ENCODE measurements around the gene TADA2A.
"Not testable (repeated sequence)": the region's sequence is repeated elsewhere in the genome, so short reads cannot be mapped to it uniquely, and the experiment has no call there.

TADA2A gene

GRCh38 chr17:37490638-37491614, 84.2 kb downstream of the TADA2A start:
- no peak for DNase-seq (ENCODE audit: low read depth in 2 of 2, low spot score in 1 of 2)

GRCh38 chr17:37492167-37492566, 85.5 kb downstream of the TADA2A start:
- no peak for DNase-seq (ENCODE audit: low read depth in 2 of 2, low spot score in 1 of 2)

- no peak for DNase-seq (ENCODE audit: low read depth in 2 of 2, low spot score in 1 of 2)
Measured at GRCh38 chr17:37493249-37494027, 86.8 kb downstream of the TADA2A start.

- DNase-seq (ENCODE audit: low read depth in 2 of 2, low spot score in 1 of 2): no peak
Measured at GRCh38 chr17:37494401-37494831, 87.7 kb downstream of the TADA2A start.

- no peak for DNase-seq (ENCODE audit: low read depth in 2 of 2, low spot score in 1 of 2)
Measured at GRCh38 chr17:37494971-37495370, 88.3 kb downstream of the TADA2A start.

GRCh38 chr17:37500378-37500777, 93.7 kb downstream of the TADA2A start:
- DNase-seq (ENCODE audit: low read depth in 2 of 2, low spot score in 1 of 2): no peak

GRCh38 chr17:37502009-37502936, 95.6 kb downstream of the TADA2A start:
- no peak for DNase-seq (ENCODE audit: low read depth in 2 of 2, low spot score in 1 of 2)

- DNase-seq (ENCODE audit: low read depth in 2 of 2, low spot score in 1 of 2): no peak
Measured at GRCh38 chr17:37503148-37503547, 96.5 kb downstream of the TADA2A start.

GRCh38 chr17:37505333-37505732, 98.6 kb downstream of the TADA2A start:
- DNase-seq (ENCODE audit: low read depth in 2 of 2, low spot score in 1 of 2): no peak

- no peak for DNase-seq (ENCODE audit: low read depth in 2 of 2, low spot score in 1 of 2)
Measured at GRCh38 chr17:37506678-37507077, 100.0 kb downstream of the TADA2A start.

GRCh38 chr17:37507111-37507510, 100.4 kb downstream of the TADA2A start:
- DNase-seq (ENCODE audit: low read depth in 2 of 2, low spot score in 1 of 2): no peak

GRCh38 chr17:37510056-37510455, 103.4 kb downstream of the TADA2A start:
- no peak for DNase-seq (ENCODE audit: low read depth in 2 of 2, low spot score in 1 of 2)

- DNase-seq (ENCODE audit: low read depth in 2 of 2, low spot score in 1 of 2): not testable (repeated sequence)
Measured at GRCh38 chr17:37511642-37512041, 105.0 kb downstream of the TADA2A start.

GRCh38 chr17:37512442-37513068, 105.9 kb downstream of the TADA2A start:
- no peak for DNase-seq (ENCODE audit: low read depth in 2 of 2, low spot score in 1 of 2)

GRCh38 chr17:37513711-37514110, 107.0 kb downstream of the TADA2A start:
- no peak for DNase-seq (ENCODE audit: low read depth in 2 of 2, low spot score in 1 of 2)

GRCh38 chr17:37516127-37516571, 109.5 kb downstream of the TADA2A start:
- DNase-seq (ENCODE audit: low read depth in 2 of 2, low spot score in 1 of 2): no peak

- no peak for DNase-seq (ENCODE audit: low read depth in 2 of 2, low spot score in 1 of 2)
Measured at GRCh38 chr17:37517881-37518280, 111.2 kb downstream of the TADA2A start.

GRCh38 chr17:37518826-37519225, 112.1 kb downstream of the TADA2A start:
- DNase-seq (ENCODE audit: low read depth in 2 of 2, low spot score in 1 of 2): no peak

GRCh38 chr17:37519251-37519985, 112.7 kb downstream of the TADA2A start:
- DNase-seq (ENCODE audit: low read depth in 2 of 2, low spot score in 1 of 2): no peak

GRCh38 chr17:37520174-37520573, 113.5 kb downstream of the TADA2A start:
- no peak for DNase-seq (ENCODE audit: low read depth in 2 of 2, low spot score in 1 of 2)

Measured in stimulated activated CD8-positive, alpha-beta memory T cell treated with anti-CD3 and anti-CD28 coated beads, Interleukin-4, amount 100 ng/mL, for 1 hour (primary cell).